Amygdala (tissue), 56 donors: Measurements from ENCODE around the gene SLC24A3.

Experiments used
- DNase-seq, 56 donors: peaks; one replicate each; lab custom pipeline; 2025; lab: John Stamatoyannopoulos, UW

Gene SLC24A3

DNA sequence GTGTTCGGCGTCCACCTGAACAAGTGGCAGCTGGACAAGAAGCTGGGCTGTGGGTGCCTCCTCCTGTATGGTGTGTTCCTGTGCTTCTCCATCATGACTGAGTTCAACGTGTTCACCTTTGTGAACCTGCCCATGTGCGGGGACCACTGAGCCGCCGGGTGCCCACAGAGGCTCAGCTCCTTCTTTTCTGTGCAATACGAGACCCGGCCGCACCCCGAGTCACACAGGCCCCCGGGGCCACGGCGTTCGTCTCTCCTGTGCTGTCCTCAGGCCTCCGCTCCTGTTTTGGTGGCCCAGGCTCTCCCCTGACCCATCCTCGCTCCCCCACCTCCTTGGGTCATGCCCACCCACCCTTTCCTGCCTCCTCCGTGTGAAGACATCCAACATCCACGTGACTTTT, 508.5 kb downstream of the SLC24A3 start:
- DNase-seq: no peak

- DNase-seq: no peak
These were observed 510.6 kb downstream of the SLC24A3 start for GRCh38 chr20:19723051-19723450.

DNA sequence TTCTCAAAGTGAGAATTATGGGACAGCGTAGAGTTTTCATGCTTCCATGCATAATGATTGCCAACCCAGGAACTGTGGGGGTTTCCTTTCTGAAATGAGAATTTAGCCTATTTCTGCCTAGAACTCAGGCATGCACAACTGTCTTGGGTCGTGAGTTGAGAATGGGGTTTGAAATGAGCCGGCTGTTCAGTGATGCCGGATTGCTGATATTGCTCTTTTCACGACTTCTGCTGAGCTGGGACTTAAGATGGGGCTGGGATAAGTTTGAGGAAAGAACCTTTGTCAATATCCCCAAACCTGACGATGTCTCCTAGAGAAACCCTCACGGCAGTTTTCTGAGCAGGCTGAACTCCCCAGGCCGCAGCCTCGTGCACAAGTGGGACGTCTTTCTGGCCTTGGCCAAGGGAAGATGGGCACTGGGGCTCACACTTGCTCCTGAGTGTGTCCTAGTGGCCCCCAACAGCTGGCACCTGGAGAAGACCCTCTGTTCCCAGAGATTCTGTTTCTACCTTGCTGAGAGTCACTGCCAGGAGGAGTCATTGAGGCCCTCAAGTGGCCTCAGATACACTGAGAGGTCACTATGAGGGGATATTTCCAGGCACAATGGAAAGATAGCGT, 511.5 kb downstream of the SLC24A3 start:
- DNase-seq: no peak

DNA sequence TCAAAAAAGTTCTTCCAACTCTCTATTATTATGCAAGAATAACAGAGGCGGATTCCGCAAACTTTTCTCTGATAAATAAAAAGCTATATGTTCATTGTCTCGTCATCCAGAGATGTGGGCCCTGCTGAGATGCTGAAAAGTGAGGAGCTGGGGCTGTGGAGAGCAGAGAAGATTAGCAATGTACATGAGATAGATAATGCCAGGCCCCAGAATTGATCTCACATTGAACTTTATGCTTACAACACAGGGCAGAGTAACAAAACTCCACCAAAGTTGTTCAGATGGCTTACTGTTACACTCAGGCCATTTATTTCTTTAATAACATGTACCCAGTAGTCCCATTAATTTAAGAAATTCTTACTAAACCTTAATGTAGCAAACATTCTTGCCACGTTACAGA, 512.9 kb downstream of the SLC24A3 start:
- no peak for DNase-seq

- no peak for DNase-seq
These were observed 513.5 kb downstream of the SLC24A3 start for GRCh38 chr20:19725814-19726525.

- no peak for DNase-seq
These were observed 514.9 kb downstream of the SLC24A3 start for GRCh38 chr20:19727251-19727847.

DNA sequence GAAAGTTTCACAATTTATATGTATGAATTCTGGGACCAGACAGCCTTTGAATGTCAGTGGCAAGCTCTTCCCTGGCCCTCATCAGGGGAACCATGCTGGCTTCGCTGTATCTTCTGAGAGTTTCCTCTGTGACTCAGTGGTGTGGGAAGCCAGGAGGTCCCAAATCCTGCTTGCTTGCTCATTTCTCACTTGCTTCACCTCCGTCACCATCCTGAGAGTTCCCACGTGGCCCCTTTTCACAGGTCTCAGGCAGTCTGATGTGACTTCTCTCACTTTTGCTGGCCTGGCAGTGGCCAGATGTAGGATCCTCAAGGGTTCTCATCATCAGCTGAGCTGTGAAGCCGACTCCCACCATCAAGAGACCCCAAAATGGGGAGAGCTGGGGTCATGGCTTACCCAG, 517.2 kb downstream of the SLC24A3 start:
- DNase-seq: no peak

DNA sequence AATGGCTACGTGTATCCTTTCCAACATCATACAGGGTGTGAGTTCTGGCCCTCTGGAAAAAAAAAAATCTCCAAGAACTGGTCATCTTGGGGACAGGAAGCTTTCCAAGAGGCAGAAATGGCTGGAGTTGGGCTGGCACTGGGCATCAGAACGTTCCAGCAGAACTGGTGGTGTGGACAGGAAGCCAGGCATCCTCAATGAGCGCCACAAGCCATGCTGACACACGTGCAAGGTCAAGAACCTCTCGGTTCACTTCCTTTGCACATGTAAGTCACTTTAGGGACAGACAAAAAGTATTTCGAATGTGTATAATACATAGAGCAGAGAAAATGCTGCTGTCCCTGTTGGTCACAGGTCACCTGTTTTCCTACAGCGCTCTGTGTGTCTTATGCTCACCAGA, 518.3 kb downstream of the SLC24A3 start:
- DNase-seq: no peak

GRCh38 chr20:19734811-19735210, 522.4 kb downstream of the SLC24A3 start:
- DNase-seq: no peak

DNA sequence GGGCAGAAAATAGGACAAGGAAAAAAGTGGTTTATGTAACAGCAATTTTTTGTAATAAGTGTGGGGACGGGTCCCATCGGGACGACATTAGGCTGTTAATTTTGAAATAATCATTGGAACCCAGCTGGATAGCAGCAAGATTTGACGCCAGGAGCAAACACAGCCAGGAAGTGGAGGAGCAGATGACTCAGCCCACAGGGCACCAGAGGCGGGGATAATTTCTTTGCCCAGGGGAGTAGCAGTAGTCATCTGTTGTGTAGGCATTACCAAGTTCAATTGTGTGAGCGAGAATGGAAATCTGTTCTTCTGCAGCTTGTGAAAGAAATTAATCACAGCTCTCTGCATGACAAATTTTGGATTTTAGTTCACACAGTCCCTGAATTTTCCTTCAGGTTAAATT, 523.0 kb downstream of the SLC24A3 start:
- peak in 35 of 56 donors; percentile 5 to 57 (median 16) for DNase-seq

DNA sequence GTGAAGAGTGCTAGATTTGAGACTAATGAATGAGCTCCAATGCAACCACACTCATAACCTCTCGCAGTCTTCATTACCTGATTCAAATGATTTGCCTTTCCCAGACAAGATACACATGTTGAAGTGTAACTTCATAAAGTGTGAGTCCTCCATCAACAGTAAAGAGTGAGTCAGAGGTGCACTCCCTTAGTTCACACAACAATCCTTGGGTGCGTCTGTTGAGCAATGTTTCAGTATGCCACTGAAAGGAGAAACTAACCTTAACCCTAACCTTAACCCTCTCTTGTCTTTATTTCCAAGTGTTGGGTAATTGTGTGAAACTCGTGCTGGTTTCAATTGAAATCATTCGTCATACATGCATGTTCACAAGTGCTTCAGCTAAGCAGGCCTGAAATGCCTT, 524.6 kb downstream of the SLC24A3 start:
- no peak for DNase-seq

- DNase-seq: no peak
These were observed 526.5 kb downstream of the SLC24A3 start for GRCh38 chr20:19738951-19739350.

GRCh38 chr20:19739351-19739750, 526.9 kb downstream of the SLC24A3 start:
- DNase-seq: no peak

- no peak for DNase-seq
These were observed 528.1 kb downstream of the SLC24A3 start for GRCh38 chr20:19740512-19740911.

DNA sequence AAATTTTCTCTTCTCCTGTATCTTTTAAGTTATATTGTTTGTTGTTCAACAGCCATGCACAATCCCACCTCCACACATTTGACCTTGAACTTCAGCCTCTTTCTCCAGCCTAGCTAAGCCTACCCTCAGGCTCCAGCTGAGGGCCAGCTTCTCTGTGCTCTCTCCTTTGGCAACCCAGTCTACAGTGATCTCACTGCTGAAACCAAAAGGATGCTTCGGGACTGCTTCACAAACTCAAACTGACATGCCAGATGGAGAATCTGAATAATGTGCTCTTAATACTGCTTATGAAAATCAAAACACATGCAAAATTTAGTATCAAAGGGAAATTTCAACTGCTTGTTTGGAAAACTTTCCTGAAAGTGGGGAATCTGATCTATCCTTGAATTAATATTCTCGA, 529.5 kb downstream of the SLC24A3 start:
- DNase-seq: no peak

DNA sequence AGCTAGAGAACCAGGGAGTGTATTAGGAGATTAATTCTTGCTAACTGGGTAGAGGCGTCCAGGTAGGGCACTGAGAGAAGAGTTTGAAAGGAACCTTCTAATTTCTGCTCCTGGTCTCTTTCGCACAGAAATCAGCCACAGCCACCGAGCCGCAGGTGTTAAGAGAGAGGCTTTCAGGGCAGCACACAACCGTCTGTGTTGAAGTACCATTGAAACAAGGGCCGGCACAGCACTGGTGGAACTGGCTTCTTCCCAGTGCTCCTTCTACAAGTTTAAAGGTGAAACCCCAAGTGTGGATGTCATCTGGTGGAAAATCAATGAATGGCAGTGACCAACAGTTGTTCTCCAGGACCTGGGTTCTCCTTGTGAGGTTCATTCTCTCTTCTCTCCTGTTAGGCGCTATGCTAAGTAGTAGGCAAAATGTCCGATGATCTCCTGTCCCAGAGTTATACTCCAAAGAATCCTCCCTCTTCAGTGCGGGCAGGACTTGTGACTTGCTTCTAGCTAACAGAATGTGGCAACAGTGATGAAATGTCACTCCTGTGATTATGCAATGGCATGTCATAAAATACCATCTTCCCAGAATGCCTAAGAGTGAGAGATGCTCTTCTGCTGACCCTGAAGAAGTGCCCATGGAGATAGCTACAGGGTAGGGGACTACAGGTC, 530.7 kb downstream of the SLC24A3 start:
- DNase-seq: no peak

DNA sequence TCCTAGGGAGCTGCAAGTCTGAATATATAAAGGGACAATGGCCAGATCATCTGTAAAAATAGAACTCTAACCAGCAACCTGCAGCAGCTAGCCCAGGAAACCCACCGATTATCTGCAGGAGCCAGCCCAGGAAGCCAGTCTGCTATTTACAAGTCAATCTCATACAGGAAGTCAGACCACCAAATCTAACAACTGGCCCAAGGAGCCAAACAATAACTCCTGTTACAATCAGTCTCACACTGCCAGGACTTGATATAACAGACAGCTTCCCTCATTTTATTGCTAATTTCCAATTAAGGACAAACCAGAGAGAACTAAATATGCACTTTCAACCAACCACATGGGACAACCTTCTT, 531.2 kb downstream of the SLC24A3 start:
- DNase-seq: no peak

DNA sequence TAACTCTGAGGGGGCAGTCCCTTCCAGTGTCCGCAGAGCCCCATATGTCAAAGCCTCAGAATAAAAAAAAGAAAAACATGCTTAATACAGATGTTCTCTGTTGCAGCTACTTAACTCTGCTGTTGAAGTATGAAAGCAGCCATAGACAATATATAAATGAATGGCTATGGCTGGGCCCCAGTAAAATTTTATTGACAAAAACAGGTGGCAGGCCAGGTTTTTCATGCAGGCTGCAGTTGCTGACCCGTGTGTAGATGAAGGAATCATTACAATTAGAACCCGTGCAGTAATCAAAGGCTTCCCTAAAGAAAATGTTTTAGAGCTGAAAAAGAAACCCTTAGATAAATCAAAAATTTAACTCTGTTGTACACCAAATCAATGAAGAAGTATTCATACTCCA, 532.7 kb downstream of the SLC24A3 start:
- DNase-seq: no peak

GRCh38 chr20:19745584-19745983, 533.1 kb downstream of the SLC24A3 start:
- DNase-seq: no peak

GRCh38 chr20:19746396-19746795, 534.0 kb downstream of the SLC24A3 start:
- DNase-seq: no peak

DNA sequence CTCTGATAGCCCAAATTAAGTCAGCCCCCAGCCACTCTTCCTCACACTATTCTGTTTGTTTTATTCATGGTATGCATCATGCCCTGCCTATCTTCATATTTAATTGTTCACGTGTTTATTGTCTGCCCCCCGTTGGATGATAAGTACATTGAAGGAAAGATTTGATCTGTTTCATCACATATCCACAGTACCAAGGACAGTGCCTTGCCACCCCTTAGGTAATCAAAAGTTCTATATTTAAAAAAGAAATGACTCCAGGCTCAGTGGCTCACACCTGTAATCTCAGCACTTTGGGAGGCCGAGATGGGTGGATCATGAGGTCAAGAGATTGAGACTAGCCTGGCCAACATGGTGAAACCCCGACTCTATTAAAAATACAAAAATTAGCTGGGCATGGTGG, 535.5 kb downstream of the SLC24A3 start:
- no peak for DNase-seq

GRCh38 chr20:19748681-19749080, 536.2 kb downstream of the SLC24A3 start:
- no peak for DNase-seq
